NT2/D1 (cell line): ENCODE data around the gene LRRC15.

Source experiments
- SUZ12 ChIP-seq: IDR thresholded peaks from 2 replicates; pipeline ENCODE4 v1.6.1; 2011; ENCODE audit not compliant: insufficient read length, insufficient read depth; ENCODE audit errors: extremely low read depth
- YY1 ChIP-seq: IDR thresholded peaks from 2 replicates; pipeline ENCODE4 v1.6.1; 2011; ENCODE audit not compliant: insufficient read length, insufficient read depth
- ZNF274 ChIP-seq: IDR thresholded peaks from 2 replicates; pipeline ENCODE4 v1.6.1; 2011; ENCODE audit warnings: mild to moderate bottlenecking, low read depth, low read length

DNA sequence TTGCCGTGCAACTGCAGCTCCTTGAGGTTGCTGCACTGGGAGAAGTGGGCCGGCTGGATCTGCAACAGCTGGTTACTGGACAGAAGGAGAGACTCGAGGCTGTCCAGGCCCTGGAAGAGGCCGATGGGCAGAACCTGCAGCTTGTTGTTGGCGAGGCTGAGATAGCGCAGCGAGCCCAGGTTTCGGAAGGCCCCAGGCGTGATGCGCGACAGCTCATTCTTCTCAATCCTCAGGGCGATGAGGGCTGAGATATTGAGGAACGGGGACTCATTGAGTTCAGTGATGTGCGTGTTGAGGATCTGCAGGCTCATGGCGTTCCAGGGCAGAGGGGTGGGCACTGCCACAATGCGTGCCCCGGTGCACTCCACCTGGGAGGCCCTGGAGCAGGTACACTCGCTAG, 9.0 kb downstream of the LRRC15 start:
- no peak for TF ChIP-seq ZNF274
- no peak for TF ChIP-seq YY1
- TF ChIP-seq SUZ12: no peak
